CD8-positive, alpha-beta memory T cell (primary cell): ENCODE results near the gene DYDC2. TPM values are rescaled to one million over a fixed set of nuclear protein-coding genes. Genes with fewer than 3 reads are reported as not detected.

Experiments
- CTCF ChIA-PET: fragments of 350-600 bp; sonication (Branson Sonifier 250); formaldehyde crosslinking; loops from one replicate; lab custom pipeline; 2021; ENCODE audit warnings: antibody characterized with exemption; lab: Charles Lee
- POLR2A ChIA-PET: fragments of 350-600 bp; sonication (Branson Sonifier 250); formaldehyde crosslinking; loops from one replicate; lab custom pipeline; 2021; ENCODE audit warnings: antibody characterized with exemption; lab: Charles Lee
- DNase-seq, 5 donors: peaks; one replicate each; pipeline versions ENCODE4 v3.0.0 to v3.0.0-alpha.2; 2020 to 2022; ENCODE audit warnings: mixed read lengths in 1 of 5
- H3K27ac ChIP-seq: one replicate; pipeline ENCODE4 v1.7.0; 2013; ENCODE audit warnings: low read depth, mild to moderate bottlenecking, low read length, moderate library complexity
- H3K27me3 ChIP-seq: 2 replicates; pipeline ENCODE4 v1.7.0; 2013; ENCODE audit warnings: low read length, mild to moderate bottlenecking; ENCODE audit not compliant: insufficient read depth, poor library complexity, severe bottlenecking
- H3K36me3 ChIP-seq: 2 replicates; pipeline ENCODE4 v1.7.0; 2013; ENCODE audit warnings: mild to moderate bottlenecking, low read length, moderate library complexity; ENCODE audit not compliant: insufficient read depth
- H3K4me1 ChIP-seq: 2 replicates; pipeline ENCODE4 v1.7.0; 2013; ENCODE audit warnings: mild to moderate bottlenecking, low read length, moderate library complexity; ENCODE audit not compliant: insufficient read depth
- H3K4me3 ChIP-seq: 2 replicates; pipeline ENCODE4 v1.7.0; 2013; ENCODE audit warnings: mild to moderate bottlenecking, low read length
- H3K9me3 ChIP-seq: 2 replicates; pipeline ENCODE4 v1.7.0; 2013; ENCODE audit warnings: mild to moderate bottlenecking, low read length
- H3K27ac Mint-ChIP-seq, 8 donors: one replicate each; pipeline ENCODE4 v1.8.0; 2020 to 2021; ENCODE audit warnings: mixed read lengths in 8 of 8, mild to moderate bottlenecking in 6 of 8, inconsistent platforms in 3 of 8, moderate library complexity in 3 of 8
- H3K27me3 Mint-ChIP-seq, 2 donors: one replicate each; pipeline ENCODE4 v1.8.0; 2020 to 2021; ENCODE audit warnings: mixed read lengths in 2 of 2, mild to moderate bottlenecking in 1 of 2, moderate library complexity in 1 of 2
- H3K36me3 Mint-ChIP-seq, 3 donors: one replicate each; pipeline ENCODE4 v1.8.0; 2020 to 2021; ENCODE audit warnings: mixed read lengths in 3 of 3, inconsistent platforms in 1 of 3, mild to moderate bottlenecking in 1 of 3
- H3K4me1 Mint-ChIP-seq, 3 donors: one replicate each; pipeline ENCODE4 v1.8.0; 2020 to 2021; ENCODE audit warnings: mixed read lengths in 3 of 3, inconsistent platforms in 1 of 3, mild to moderate bottlenecking in 1 of 3
- H3K4me3 Mint-ChIP-seq, 7 donors: one replicate each; pipeline ENCODE4 v1.8.0; 2020 to 2021; ENCODE audit warnings: mixed read lengths in 7 of 7, mild to moderate bottlenecking in 6 of 7, moderate library complexity in 4 of 7, inconsistent platforms in 2 of 7
- H3K9me3 Mint-ChIP-seq, 5 donors: one replicate each; pipeline ENCODE4 v1.8.0; 2020 to 2022; ENCODE audit warnings: mixed read lengths in 5 of 5, mild to moderate bottlenecking in 3 of 5, moderate library complexity in 2 of 5, inconsistent platforms in 1 of 5
- polyA plus RNA-seq: library from polyadenylated mRNA; unstranded; fragments of 300-500 nt; fragmentation: Illumina TruSeq; gene quantifications from one replicate; pipeline ENCODE4 v1.2.3, GENCODE V29; 2021
- total RNA-seq, 2 experiments: library from RNA; stranded (reverse); gene quantifications; one replicate each; pipeline ENCODE4 v1.2.3, GENCODE V29; 2021

The DYDC2 gene
- total and polyA plus RNA-seq, 3 experiments from 2014 or later, result not detected

- H3K4me1 ChIP-seq, result peaks cover 7% of the 10 kb centered on the region
- ChIA-PET CTCF (no interaction called here), POLR2A (no interaction called here)
- H3K36me3 ChIP-seq, result no peaks in the 10 kb centered on the region
- H3K27me3 Mint-ChIP-seq, result peaks cover 0 to 1% of the 10 kb centered on the region in 2 donors
- no peak overlapping the region for H3K27ac ChIP-seq
- H3K27me3 ChIP-seq, result no peaks in the 10 kb centered on the region
- H3K4me1 Mint-ChIP-seq, result peaks cover 10 to 22% (median 15%) of the 10 kb centered on the region in 3 donors
- peaks cover 0 to 2% (median 0%) of the 10 kb centered on the region in 3 donors for H3K36me3 Mint-ChIP-seq
- H3K4me3 Mint-ChIP-seq, result peak overlapping the region; percentile 44 to 93 (median 92)
- H3K9me3 Mint-ChIP-seq, result no peaks in the 10 kb centered on the region
- H3K4me3 ChIP-seq, result no peak overlapping the region
- peak overlapping the region in 3 of 8 donors; percentile 11 to 63 (median 24) for H3K27ac Mint-ChIP-seq
- DNase-seq, result no peak
- H3K9me3 ChIP-seq, result no peaks in the 10 kb centered on the region
Observed at GRCh38 chr10:80410122-80410521, 53.5 kb downstream of the DYDC2 start.

DNA sequence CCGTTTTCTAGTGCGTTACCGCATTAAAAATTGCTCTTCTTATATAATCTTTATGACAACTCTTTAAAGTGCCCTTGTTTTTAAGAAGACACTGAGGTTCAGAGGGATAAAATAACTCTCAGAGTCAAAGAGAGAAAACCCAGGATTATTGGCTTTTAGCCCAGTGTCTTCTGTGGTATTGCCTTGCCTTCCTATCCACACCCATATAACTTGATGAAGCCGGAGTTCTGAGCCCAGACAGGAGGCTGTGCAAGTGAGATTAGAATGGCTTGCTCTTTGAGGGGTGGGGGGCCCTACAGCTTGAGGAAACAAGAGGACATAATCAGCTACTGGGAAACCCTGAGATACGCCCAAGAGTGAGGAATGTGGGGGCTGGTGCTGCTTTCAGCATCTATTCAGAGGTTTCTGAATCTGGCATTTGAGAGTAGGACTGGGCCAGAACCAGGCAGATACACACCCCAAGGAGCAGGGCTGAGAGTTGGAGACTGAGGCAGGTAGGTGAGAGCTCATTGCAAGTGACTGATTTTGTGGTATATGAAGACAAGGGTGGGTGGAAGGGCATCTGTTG lies 54.1 kb downstream of the DYDC2 start:
- POLR2A ChIA-PET, result no interaction called here
- Mint-ChIP-seq H3K9me3 (no peaks in the 10 kb centered on the region), H3K4me3 (peak overlapping the region in 3 of 7 donors; percentile 9 to 44 (median 13)), H3K36me3 (peaks cover 0 to 2% (median 0%) of the 10 kb centered on the region in 3 donors), H3K27ac (peak overlapping the region in 1 of 8 donors; percentile 0), H3K27me3 (peaks cover 0 to 1% of the 10 kb centered on the region in 2 donors), H3K4me1 (peaks cover 10 to 22% (median 15%) of the 10 kb centered on the region in 3 donors)
- CTCF ChIA-PET, result no interaction called here
- Histone ChIP-seq H3K9me3 (no peaks in the 10 kb centered on the region), H3K4me3 (no peak overlapping the region), H3K36me3 (no peaks in the 10 kb centered on the region), H3K27me3 (no peaks in the 10 kb centered on the region), H3K27ac (no peak overlapping the region), H3K4me1 (peaks cover 7% of the 10 kb centered on the region)
- no peak for DNase-seq

GRCh38 chr10:80411267-80411668 lies 54.7 kb downstream of the DYDC2 start:
- no peak for DNase-seq
- POLR2A ChIA-PET, result no interaction called here
- CTCF ChIA-PET, result no interaction called here
- peak overlapping the region in 1 of 7 donors; percentile 11 for H3K4me3 Mint-ChIP-seq
- Histone ChIP-seq H3K27ac (no peak overlapping the region), H3K4me1 (peaks cover 7% of the 10 kb centered on the region), H3K9me3 (no peaks in the 10 kb centered on the region), H3K4me3 (no peak overlapping the region), H3K27me3 (no peaks in the 10 kb centered on the region), H3K36me3 (no peaks in the 10 kb centered on the region)
- no peak overlapping the region for H3K27ac Mint-ChIP-seq
- H3K4me1 Mint-ChIP-seq, result peaks cover 10 to 22% (median 15%) of the 10 kb centered on the region in 3 donors
- H3K27me3 Mint-ChIP-seq, result peaks cover 0 to 1% of the 10 kb centered on the region in 2 donors
- peaks cover 0 to 2% (median 0%) of the 10 kb centered on the region in 3 donors for H3K36me3 Mint-ChIP-seq
- no peaks in the 10 kb centered on the region for H3K9me3 Mint-ChIP-seq

DNA sequence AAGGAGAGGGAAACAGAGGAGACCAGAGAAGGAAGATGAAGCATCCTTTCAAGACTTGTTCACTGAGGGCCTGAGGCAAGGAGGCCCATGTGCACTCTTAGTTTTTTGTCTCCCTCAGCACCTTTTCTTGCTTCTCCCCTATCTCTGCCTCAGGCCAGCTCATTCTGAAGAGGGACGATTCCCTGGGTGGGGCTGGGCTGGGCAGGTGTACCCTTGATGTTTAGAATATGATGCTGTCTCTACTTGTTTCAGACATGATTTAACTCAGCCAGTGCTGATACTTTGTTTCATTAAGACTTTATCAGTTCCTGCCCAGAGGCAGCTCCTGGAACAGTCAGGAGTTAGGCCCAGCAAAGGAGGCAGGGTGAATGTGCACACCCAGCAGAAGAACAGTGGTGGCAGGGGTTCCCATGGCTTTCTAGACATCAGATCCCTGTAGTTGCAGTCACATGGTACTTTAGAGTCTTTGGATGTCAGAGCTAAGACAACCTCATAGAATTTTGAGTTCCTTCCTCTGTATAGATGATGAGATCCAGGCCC lies 55.2 kb downstream of the DYDC2 start:
- POLR2A ChIA-PET, result no interaction called here
- Mint-ChIP-seq H3K9me3 (no peaks in the 10 kb centered on the region), H3K4me1 (peaks cover 10 to 22% (median 15%) of the 10 kb centered on the region in 3 donors), H3K27ac (peak overlapping the region in 2 of 8 donors; percentile 6 to 36), H3K36me3 (peaks cover 0 to 2% (median 0%) of the 10 kb centered on the region in 3 donors), H3K27me3 (peaks cover 0 to 1% of the 10 kb centered on the region in 2 donors), H3K4me3 (peak overlapping the region in 2 of 7 donors; percentile 15 to 42)
- Histone ChIP-seq H3K36me3 (no peaks in the 10 kb centered on the region), H3K27ac (no peak overlapping the region), H3K4me1 (peaks cover 7% of the 10 kb centered on the region), H3K4me3 (no peak overlapping the region), H3K27me3 (no peaks in the 10 kb centered on the region), H3K9me3 (no peaks in the 10 kb centered on the region)
- DNase-seq, result no peak
- CTCF ChIA-PET, result no interaction called here

DNA sequence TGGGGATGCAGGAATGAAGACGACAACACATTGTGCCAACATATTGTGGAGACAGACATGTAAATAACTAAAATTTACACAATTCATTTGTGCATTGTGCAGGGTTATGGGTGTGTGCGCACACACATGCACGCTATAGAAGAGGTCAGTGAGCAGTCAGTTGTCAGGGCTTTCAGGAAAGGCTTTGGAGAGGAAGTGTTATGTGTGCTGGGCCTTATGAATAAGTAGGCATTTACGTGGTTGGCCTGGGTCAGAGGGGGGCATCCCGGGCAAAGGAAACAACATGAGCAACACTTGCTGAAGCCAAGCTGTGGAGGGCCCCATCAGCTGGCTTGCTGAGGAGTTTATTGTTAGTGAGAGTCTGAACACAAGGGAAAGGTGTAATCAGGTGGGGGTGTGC lies 55.9 kb downstream of the DYDC2 start:
- H3K27ac Mint-ChIP-seq, result peak overlapping the region in 1 of 8 donors; percentile 33
- Histone ChIP-seq H3K27me3 (no peaks in the 10 kb centered on the region), H3K27ac (no peak overlapping the region), H3K4me3 (no peak overlapping the region), H3K4me1 (peaks cover 7% of the 10 kb centered on the region), H3K9me3 (no peaks in the 10 kb centered on the region), H3K36me3 (no peaks in the 10 kb centered on the region)
- DNase-seq, result no peak
- H3K4me3 Mint-ChIP-seq, result no peak overlapping the region
- H3K36me3 Mint-ChIP-seq, result peaks cover 0 to 2% (median 0%) of the 10 kb centered on the region in 3 donors
- peaks cover 8 to 21% (median 14%) of the 10 kb centered on the region in 3 donors for H3K4me1 Mint-ChIP-seq
- ChIA-PET CTCF (no interaction called here), POLR2A (no interaction called here)
- H3K9me3 Mint-ChIP-seq, result no peaks in the 10 kb centered on the region
- H3K27me3 Mint-ChIP-seq, result peaks cover 0 to 2% of the 10 kb centered on the region in 2 donors

GRCh38 chr10:80413271-80413996 lies 56.9 kb downstream of the DYDC2 start:
- no peak overlapping the region for H3K4me3 Mint-ChIP-seq
- no peaks in the 10 kb centered on the region for H3K9me3 Mint-ChIP-seq
- H3K27me3 Mint-ChIP-seq, result peaks cover 0 to 3% of the 10 kb centered on the region in 2 donors
- H3K4me1 Mint-ChIP-seq, result peaks cover 3 to 15% (median 8%) of the 10 kb centered on the region in 3 donors
- H3K36me3 Mint-ChIP-seq, result no peaks in the 10 kb centered on the region
- Histone ChIP-seq H3K27me3 (no peaks in the 10 kb centered on the region), H3K4me3 (no peak overlapping the region), H3K4me1 (peaks cover 7% of the 10 kb centered on the region), H3K36me3 (no peaks in the 10 kb centered on the region), H3K27ac (no peak overlapping the region), H3K9me3 (no peaks in the 10 kb centered on the region)
- ChIA-PET CTCF (no interaction called here), POLR2A (no interaction called here)
- no peak for DNase-seq
- peak overlapping the region in 2 of 8 donors; percentile 56 to 93 for H3K27ac Mint-ChIP-seq

- Mint-ChIP-seq H3K4me1 (peaks cover under 1 to 11% (median 4%) of the 10 kb centered on the region in 3 donors), H3K4me3 (no peak overlapping the region), H3K36me3 (no peaks in the 10 kb centered on the region), H3K9me3 (no peaks in the 10 kb centered on the region), H3K27ac (peak overlapping the region in 1 of 8 donors; percentile 14), H3K27me3 (peaks cover 0 to 2% of the 10 kb centered on the region in 2 donors)
- H3K27ac ChIP-seq, result no peak overlapping the region
- CTCF ChIA-PET, result no interaction called here
- H3K36me3 ChIP-seq, result no peaks in the 10 kb centered on the region
- no peaks in the 10 kb centered on the region for H3K27me3 ChIP-seq
- POLR2A ChIA-PET, result no interaction called here
- no peak for DNase-seq
- no peak overlapping the region for H3K4me3 ChIP-seq
- peaks cover under 1% of the 10 kb centered on the region for H3K4me1 ChIP-seq
- no peaks in the 10 kb centered on the region for H3K9me3 ChIP-seq
Observed at GRCh38 chr10:80414142-80414895, 57.7 kb downstream of the DYDC2 start.
